Stimulated activated CD4-positive, alpha-beta T cell treated with anti-CD3 and anti-CD28 coated beads, Interleukin-2, amount 100 ng/mL, for 24 hours (primary cell): ENCODE data around the gene SNX32.
"Not testable (repeated sequence)": the region's sequence is repeated elsewhere in the genome, so short reads cannot be mapped to it uniquely, and the experiment has no call there.

Experiments used
- DNase-seq, 2 donors: peaks; one replicate each; pipeline ENCODE4 v3.0.0-alpha.2; 2020

The SNX32 gene

GRCh38 chr11:65887723-65888162 lies 54.0 kb downstream of the SNX32 start:
- DNase-seq = no peak

- DNase-seq = peak; percentile 97 to 98
Measured at GRCh38 chr11:65888163-65888814, 54.5 kb downstream of the SNX32 start, which contains the start of gene FIBP. Gene FIBP, minus strand, starts transcription at chr11:65888471. Its CDS starts 53 bp downstream, at chr11:65888418.

GRCh38 chr11:65890324-65891218 lies 56.8 kb downstream of the SNX32 start, which contains the start of gene CCDC85B:
Gene CCDC85B, plus strand, starts transcription at chr11:65890673. Its CDS starts 111 bp downstream, at chr11:65890784.
- peak; percentile 98 to 99 for DNase-seq

GRCh38 chr11:65891219-65892136 lies 57.7 kb downstream of the SNX32 start:
- DNase-seq = peak; percentile 46 to 62

- DNase-seq = not testable (repeated sequence)
Measured at GRCh38 chr11:65892137-65892540, 58.4 kb downstream of the SNX32 start.

- no peak for DNase-seq
Measured at GRCh38 chr11:65892661-65893317, 59.0 kb downstream of the SNX32 start.

GRCh38 chr11:65894034-65894591 lies 60.4 kb downstream of the SNX32 start:
- no peak for DNase-seq

GRCh38 chr11:65895482-65895981 lies 61.8 kb downstream of the SNX32 start:
- DNase-seq = no peak

- DNase-seq = no peak
Measured at GRCh38 chr11:65896034-65896999, 62.6 kb downstream of the SNX32 start.

- no peak for DNase-seq
Measured at GRCh38 chr11:65897020-65897471, 63.3 kb downstream of the SNX32 start.

- no peak for DNase-seq
Measured at GRCh38 chr11:65898656-65899355, 65.0 kb downstream of the SNX32 start.

- peak; percentile 79 to 85 for DNase-seq
Measured at GRCh38 chr11:65899356-65900124, 65.8 kb downstream of the SNX32 start.

- DNase-seq = peak; percentile 94 to 97
Measured at GRCh38 chr11:65900125-65900898, 66.5 kb downstream of the SNX32 start, which contains the start of gene FOSL1. Gene FOSL1, minus strand, starts transcription at chr11:65900388. Its CDS starts 49 bp downstream, at chr11:65900339.

GRCh38 chr11:65900899-65901180 lies 67.1 kb downstream of the SNX32 start:
- no peak for DNase-seq

GRCh38 chr11:65903068-65903481 lies 69.3 kb downstream of the SNX32 start:
- DNase-seq = no peak
